Astrocyte (in vitro differentiated cells and primary cell): ENCODE data around the gene SCAI. TPM values are rescaled to one million over a fixed set of nuclear protein-coding genes. Genes with fewer than 3 reads are reported as not detected.
A peak's percentile ranks its signal among the peaks of the same experiment; 100 is the strongest.
"Not testable (repeated sequence)": the region's sequence is repeated elsewhere in the genome, so short reads cannot be mapped to it uniquely, and the experiment has no call there.

ENCODE experiments used
- DNase-seq: peaks from one replicate; pipeline ENCODE4 v3.0.0-alpha.2; 2010; ENCODE audit warnings: low read depth
- FAIRE-seq: peaks from 2 replicates; lab custom pipeline; 2011; peaks lifted over from hg19 to GRCh38; lab: Jason Lieb, UNC
- H2AFZ ChIP-seq: 2 replicates; pipeline ENCODE4 v1.6.0; 2012; ENCODE audit warnings: low read depth, low read length, inconsistent platforms
- H3K27ac ChIP-seq: 2 replicates; pipeline ENCODE4 v1.5.1; 2011; ENCODE audit warnings: low read depth, low read length, inconsistent platforms
- H3K27me3 ChIP-seq: 2 replicates; pipeline ENCODE4 v1.6.0; 2011; ENCODE audit warnings: low read length, inconsistent platforms; ENCODE audit not compliant: insufficient read depth
- H3K36me3 ChIP-seq: 2 replicates; pipeline ENCODE4 v1.5.1; 2011; ENCODE audit warnings: low read length, inconsistent platforms; ENCODE audit not compliant: insufficient read depth
- H3K4me1 ChIP-seq: 2 replicates; pipeline ENCODE4 v1.5.1; 2011; ENCODE audit warnings: low read length, inconsistent platforms; ENCODE audit not compliant: insufficient read depth
- H3K4me2 ChIP-seq: 2 replicates; pipeline ENCODE4 v1.6.0; 2012; ENCODE audit warnings: low read length, inconsistent platforms
- H3K4me3 ChIP-seq: 2 replicates; pipeline ENCODE4 v1.5.1; 2011; ENCODE audit warnings: low read depth, mild to moderate bottlenecking, low read length, inconsistent platforms; ENCODE audit not compliant: insufficient read depth
- H3K79me2 ChIP-seq: 2 replicates; pipeline ENCODE4 v1.6.0; 2012; ENCODE audit warnings: mild to moderate bottlenecking, low read length, inconsistent platforms; ENCODE audit not compliant: insufficient read depth
- H3K9ac ChIP-seq: 2 replicates; pipeline ENCODE4 v1.6.0; 2012; ENCODE audit warnings: mild to moderate bottlenecking, low read length, inconsistent platforms
- H3K9me3 ChIP-seq: 2 replicates; pipeline ENCODE4 v1.5.1; 2012; ENCODE audit warnings: low read depth, mild to moderate bottlenecking, low read length, inconsistent platforms; ENCODE audit not compliant: insufficient read depth
- H4K20me1 ChIP-seq: 2 replicates; pipeline ENCODE4 v1.6.0; 2012; ENCODE audit warnings: low read length, inconsistent platforms; ENCODE audit not compliant: insufficient read depth
- H3K27ac Mint-ChIP-seq: one replicate; pipeline ENCODE4 v1.8.0; 2021; ENCODE audit warnings: mild to moderate bottlenecking, mixed read lengths; ENCODE audit not compliant: unreplicated experiment
- H3K27me3 Mint-ChIP-seq: one replicate; pipeline ENCODE4 v1.8.0; 2021; ENCODE audit warnings: low read depth, mixed read lengths; ENCODE audit not compliant: unreplicated experiment
- H3K36me3 Mint-ChIP-seq: one replicate; pipeline ENCODE4 v1.8.0; 2021; ENCODE audit warnings: low read depth, mixed read lengths; ENCODE audit not compliant: unreplicated experiment
- H3K4me1 Mint-ChIP-seq: one replicate; pipeline ENCODE4 v1.8.0; 2021; ENCODE audit warnings: low read depth, mixed read lengths; ENCODE audit not compliant: unreplicated experiment
- H3K4me3 Mint-ChIP-seq: one replicate; pipeline ENCODE4 v1.8.0; 2021; ENCODE audit warnings: mild to moderate bottlenecking, moderate library complexity, mixed read lengths; ENCODE audit not compliant: unreplicated experiment
- H3K9me3 Mint-ChIP-seq: one replicate; pipeline ENCODE4 v1.8.0; 2021; ENCODE audit warnings: mild to moderate bottlenecking, mixed read lengths; ENCODE audit not compliant: unreplicated experiment
- EZH2 ChIP-seq: IDR thresholded peaks from 2 replicates; pipeline ENCODE4 v1.6.1; 2012; ENCODE audit warnings: mild to moderate bottlenecking, low read length, inconsistent platforms; ENCODE audit not compliant: insufficient read depth
- total RNA-seq: library from RNA; stranded (reverse); gene quantifications from 2 replicates; pipeline ENCODE4 v1.2.1, GENCODE V29; 2021
- TF ChIP-seq, protein P1 (sequence below): IDR thresholded peaks from 2 replicates; pipeline ENCODE4 v1.5.1; 2011; ENCODE audit warnings: low read depth, mild to moderate bottlenecking, inconsistent platforms, low read length, moderate library complexity; ENCODE audit not compliant: insufficient read depth

The SCAI gene
- total RNA-seq, 1 donor from 2014 or later, result 6.8 TPM

DNA sequence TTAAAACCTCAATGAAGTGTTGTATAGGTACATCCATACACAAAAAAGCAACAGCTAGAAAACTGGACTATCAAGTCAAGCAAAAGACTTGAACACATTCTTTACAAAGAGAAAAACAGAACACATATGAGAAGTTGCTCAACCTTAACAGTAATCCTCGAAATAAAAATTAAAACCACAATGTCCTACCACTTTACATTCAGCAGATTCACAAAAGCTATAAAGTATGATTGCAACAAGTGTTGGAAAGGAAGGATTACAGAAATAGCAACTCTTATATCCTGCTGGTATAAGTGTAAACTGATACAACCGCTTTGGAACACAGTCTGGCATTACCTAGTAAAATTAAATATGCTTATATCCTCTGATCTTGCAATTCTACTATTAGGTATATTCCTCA, 173.9 kb downstream of the SCAI start:
- Histone ChIP-seq H3K79me2 (no peaks in the 10 kb centered on the region), H3K27ac (no peak overlapping the region), H4K20me1 (no peaks in the 10 kb centered on the region), H3K36me3 (peaks cover 4% of the 10 kb centered on the region), H3K4me1 (no peaks in the 10 kb centered on the region), H3K4me2 (no peak overlapping the region), H3K4me3 (no peak overlapping the region), H3K9ac (no peak overlapping the region), H2AFZ (no peak overlapping the region), H3K9me3 (no peaks in the 10 kb centered on the region), H3K27me3 (no peaks in the 10 kb centered on the region)
- Mint-ChIP-seq H3K4me3 (no peak overlapping the region), H3K27me3 (no peaks in the 10 kb centered on the region), H3K36me3 (peaks cover 2% of the 10 kb centered on the region), H3K9me3 (no peaks in the 10 kb centered on the region), H3K27ac (no peak overlapping the region), H3K4me1 (no peaks in the 10 kb centered on the region)
- TF ChIP-seq, protein P1, sequence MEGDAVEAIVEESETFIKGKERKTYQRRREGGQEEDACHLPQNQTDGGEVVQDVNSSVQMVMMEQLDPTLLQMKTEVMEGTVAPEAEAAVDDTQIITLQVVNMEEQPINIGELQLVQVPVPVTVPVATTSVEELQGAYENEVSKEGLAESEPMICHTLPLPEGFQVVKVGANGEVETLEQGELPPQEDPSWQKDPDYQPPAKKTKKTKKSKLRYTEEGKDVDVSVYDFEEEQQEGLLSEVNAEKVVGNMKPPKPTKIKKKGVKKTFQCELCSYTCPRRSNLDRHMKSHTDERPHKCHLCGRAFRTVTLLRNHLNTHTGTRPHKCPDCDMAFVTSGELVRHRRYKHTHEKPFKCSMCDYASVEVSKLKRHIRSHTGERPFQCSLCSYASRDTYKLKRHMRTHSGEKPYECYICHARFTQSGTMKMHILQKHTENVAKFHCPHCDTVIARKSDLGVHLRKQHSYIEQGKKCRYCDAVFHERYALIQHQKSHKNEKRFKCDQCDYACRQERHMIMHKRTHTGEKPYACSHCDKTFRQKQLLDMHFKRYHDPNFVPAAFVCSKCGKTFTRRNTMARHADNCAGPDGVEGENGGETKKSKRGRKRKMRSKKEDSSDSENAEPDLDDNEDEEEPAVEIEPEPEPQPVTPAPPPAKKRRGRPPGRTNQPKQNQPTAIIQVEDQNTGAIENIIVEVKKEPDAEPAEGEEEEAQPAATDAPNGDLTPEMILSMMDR, result no peak
- no peak for TF ChIP-seq EZH2
- DNase-seq (no peak), FAIRE-seq (no peak)

DNA sequence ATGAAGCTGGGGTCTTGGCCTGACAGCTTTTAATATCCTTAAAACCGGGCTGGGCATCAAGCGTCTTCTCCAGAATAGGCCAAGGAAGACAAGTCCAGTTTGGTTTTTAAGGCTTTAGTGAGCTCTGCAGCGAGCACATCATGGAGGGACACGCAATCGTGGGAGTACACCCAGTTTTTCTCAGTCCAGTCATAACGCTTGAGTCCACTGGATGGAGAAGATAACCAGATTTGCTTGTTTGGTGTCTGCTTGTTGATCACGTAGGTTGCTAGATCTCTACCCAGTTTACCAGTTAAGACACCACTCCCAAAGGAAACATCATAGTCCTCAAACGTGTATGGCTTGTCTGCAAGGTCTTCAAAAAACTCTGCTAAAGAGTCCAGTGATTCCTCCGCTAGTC, 175.1 kb downstream of the SCAI start:
- no peak overlapping the region for H3K9ac ChIP-seq
- H3K4me3 ChIP-seq, result no peak overlapping the region
- Mint-ChIP-seq H3K9me3 (no peaks in the 10 kb centered on the region), H3K27ac (no peak overlapping the region), H3K27me3 (no peaks in the 10 kb centered on the region), H3K4me3 (no peak overlapping the region), H3K36me3 (peaks cover 1% of the 10 kb centered on the region), H3K4me1 (no peaks in the 10 kb centered on the region)
- H3K36me3 ChIP-seq, result peaks cover 4% of the 10 kb centered on the region
- no peaks in the 10 kb centered on the region for H3K4me1 ChIP-seq
- H3K79me2 ChIP-seq, result no peaks in the 10 kb centered on the region
- H3K9me3 ChIP-seq, result no peaks in the 10 kb centered on the region
- no peak overlapping the region for H3K27ac ChIP-seq
- FAIRE-seq (no peak), DNase-seq (no peak)
- H4K20me1 ChIP-seq, result no peaks in the 10 kb centered on the region
- H3K4me2 ChIP-seq, result no peak overlapping the region
- H2AFZ ChIP-seq, result no peak overlapping the region
- TF ChIP-seq EZH2, result no peak
- TF ChIP-seq, protein P1, result no peak
- no peaks in the 10 kb centered on the region for H3K27me3 ChIP-seq

DNA sequence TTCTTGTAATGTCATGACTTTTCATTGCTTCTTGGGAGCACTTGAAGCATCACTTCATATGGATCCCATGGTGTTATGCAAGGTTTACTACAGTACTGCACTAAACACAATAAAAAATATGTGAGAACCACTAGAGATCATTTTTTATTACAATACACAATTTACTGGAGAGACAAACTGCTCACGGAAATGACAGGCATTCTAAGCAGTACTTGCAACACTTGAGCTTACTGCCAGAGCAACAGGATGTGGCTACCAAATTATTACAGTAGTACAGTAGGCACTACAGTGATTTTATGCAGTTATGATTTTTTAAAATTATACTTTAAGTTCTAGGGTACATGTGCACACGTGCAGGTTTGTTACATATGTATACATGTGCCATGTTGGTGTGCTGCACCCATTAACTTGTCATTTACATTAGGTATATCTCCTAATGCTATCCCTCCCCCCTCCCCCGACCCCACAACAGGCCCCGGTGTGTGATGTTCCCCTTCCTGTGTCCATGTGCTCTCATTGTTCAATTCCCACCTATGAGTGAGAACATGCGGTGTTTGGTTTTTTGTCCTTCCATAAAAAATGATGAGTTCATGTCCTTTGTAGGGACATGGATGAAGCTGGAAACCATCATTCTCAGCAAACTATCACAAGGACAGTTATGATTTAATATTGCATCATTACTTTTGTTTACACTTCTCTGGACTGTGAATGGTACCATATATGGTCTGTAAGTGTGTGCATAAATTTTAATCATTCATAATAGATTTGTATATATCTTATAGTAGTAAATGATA, 177.4 kb downstream of the SCAI start:
- not testable (repeated sequence) for DNase-seq, H3K79me2 ChIP-seq, H3K4me2 ChIP-seq, FAIRE-seq, H3K4me3 Mint-ChIP-seq, H4K20me1 ChIP-seq, H3K9me3 ChIP-seq, H2AFZ ChIP-seq, H3K27ac ChIP-seq, H3K9ac ChIP-seq, H3K36me3 ChIP-seq, H3K9me3 Mint-ChIP-seq, H3K27me3 ChIP-seq, H3K4me3 ChIP-seq, H3K36me3 Mint-ChIP-seq, H3K27me3 Mint-ChIP-seq, H3K4me1 Mint-ChIP-seq, H3K4me1 ChIP-seq
- H3K27ac Mint-ChIP-seq, result peak overlapping the region; percentile 73
